ENCODE measurements around the gene KLK1.

The KLK1 gene

GRCh38 chr19:50835785-50836542, 12.4 kb upstream of the KLK1 start:
- no peak for TF ChIP-seq CEBPB (IDR thresholded peaks at IDR 0.05)
- no peak for TF ChIP-seq CREB1 (IDR thresholded peaks at IDR 0.05; ENCODE audit: low read depth)
- peak; percentile 72 for TF ChIP-seq MAX (IDR thresholded peaks at IDR 0.05)
- no peak for TF ChIP-seq USF1 (IDR thresholded peaks at IDR 0.05)

GRCh38 chr19:50835103-50835784, 11.7 kb upstream of the KLK1 start:
- TF ChIP-seq YY1 (IDR thresholded peaks at IDR 0.05; ENCODE audit: low read depth) (no peak), EGR1 (IDR thresholded peaks at IDR 0.05) (no peak), TCF12 (IDR thresholded peaks at IDR 0.05; ENCODE audit: low read depth) (no peak), NFIC (IDR thresholded peaks at IDR 0.05) (no peak), CEBPB (IDR thresholded peaks at IDR 0.05) (no peak), FOXM1 (IDR thresholded peaks at IDR 0.05; ENCODE audit: borderline replicate concordance, low read depth) (no peak), RAD21 (IDR thresholded peaks at IDR 0.05; ENCODE audit: low read depth) (no peak), TEAD4 (IDR thresholded peaks at IDR 0.05) (no peak), EP300 (IDR thresholded peaks at IDR 0.05; ENCODE audit: borderline replicate concordance) (no peak), MAX (IDR thresholded peaks at IDR 0.05) (no peak), CREB1 (IDR thresholded peaks at IDR 0.05; ENCODE audit: low read depth) (no peak), ZBTB7A (IDR thresholded peaks at IDR 0.05; ENCODE audit: low read depth) (no peak), TAF1 (IDR thresholded peaks at IDR 0.05; ENCODE audit: low read depth) (no peak)

- TF ChIP-seq EP300 (IDR thresholded peaks at IDR 0.05; ENCODE audit: borderline replicate concordance) (no peak), NFIC (IDR thresholded peaks at IDR 0.05) (no peak), RAD21 (IDR thresholded peaks at IDR 0.05; ENCODE audit: low read depth) (no peak), MAX (IDR thresholded peaks at IDR 0.05) (no peak), CEBPB (IDR thresholded peaks at IDR 0.05) (no peak), ZBTB7A (IDR thresholded peaks at IDR 0.05; ENCODE audit: low read depth) (no peak), TCF12 (IDR thresholded peaks at IDR 0.05; ENCODE audit: low read depth) (no peak), REST (IDR thresholded peaks at IDR 0.05; ENCODE audit: low read depth) (no peak), YY1 (IDR thresholded peaks at IDR 0.05; ENCODE audit: low read depth) (no peak), CREB1 (IDR thresholded peaks at IDR 0.05; ENCODE audit: low read depth) (no peak), TAF1 (IDR thresholded peaks at IDR 0.05; ENCODE audit: low read depth) (no peak), EGR1 (IDR thresholded peaks at IDR 0.05) (no peak), TEAD4 (IDR thresholded peaks at IDR 0.05) (no peak), FOXM1 (IDR thresholded peaks at IDR 0.05; ENCODE audit: borderline replicate concordance, low read depth) (no peak)
Measured at GRCh38 chr19:50833802-50834167, 10.2 kb upstream of the KLK1 start.

GRCh38 chr19:50833117-50833801, 9.7 kb upstream of the KLK1 start, which contains the start of gene KLK15:
Gene KLK15, minus strand, starts transcription at chr19:50833574. Its CDS starts 2,082 bp downstream, at chr19:50831492.
- no peak for TF ChIP-seq TEAD4 (IDR thresholded peaks at IDR 0.05)
- TF ChIP-seq CEBPB (IDR thresholded peaks at IDR 0.05): no peak
- no peak for TF ChIP-seq FOXM1 (IDR thresholded peaks at IDR 0.05; ENCODE audit: borderline replicate concordance, low read depth)
- no peak for TF ChIP-seq EGR1 (IDR thresholded peaks at IDR 0.05)
- no peak for TF ChIP-seq ZBTB7A (IDR thresholded peaks at IDR 0.05; ENCODE audit: low read depth)
- TF ChIP-seq REST (IDR thresholded peaks at IDR 0.05; ENCODE audit: low read depth): no peak

- TF ChIP-seq ZBTB7A (IDR thresholded peaks at IDR 0.05; ENCODE audit: low read depth): no peak
- no peak for TF ChIP-seq CREB1 (IDR thresholded peaks at IDR 0.05; ENCODE audit: low read depth)
- TF ChIP-seq EGR1 (IDR thresholded peaks at IDR 0.05): no peak
- no peak for TF ChIP-seq FOXM1 (IDR thresholded peaks at IDR 0.05; ENCODE audit: borderline replicate concordance, low read depth)
- TF ChIP-seq REST (IDR thresholded peaks at IDR 0.05; ENCODE audit: low read depth): no peak
- no peak for TF ChIP-seq TAF1 (IDR thresholded peaks at IDR 0.05; ENCODE audit: low read depth)
- TF ChIP-seq YY1 (IDR thresholded peaks at IDR 0.05; ENCODE audit: low read depth): no peak
- TF ChIP-seq EP300 (IDR thresholded peaks at IDR 0.05; ENCODE audit: borderline replicate concordance): no peak
- TF ChIP-seq NFIC (IDR thresholded peaks at IDR 0.05): no peak
Measured at GRCh38 chr19:50832666-50833065, 9.1 kb upstream of the KLK1 start.
